OCI-LY1 (cell line): Measurements from ENCODE around the gene ZNF222.

Experiments used
- H2AFZ ChIP-seq: fragments of 200-600 bp; sonication (generic), shearing (Covaris generic); 2 replicates; pipeline ENCODE4 v1.6.0; 2014; ENCODE audit warnings: antibody characterized with exemption, mild to moderate bottlenecking, low read length
- H3F3A ChIP-seq: fragments of 200-600 bp; sonication (generic), shearing (Covaris generic); 2 replicates; pipeline ENCODE4 v1.6.0; 2014; ENCODE audit warnings: mild to moderate bottlenecking, antibody characterized with exemption, low read length, moderate library complexity; ENCODE audit not compliant: insufficient read depth
- H3K27ac ChIP-seq: fragments of 200-600 bp; sonication (generic); 2 replicates; pipeline ENCODE4 v1.5.1; 2014; ENCODE audit warnings: low read length, mixed run types, mild to moderate bottlenecking, low read depth; ENCODE audit not compliant: poor library complexity, severe bottlenecking
- H3K27me3 ChIP-seq: fragments of 200-600 bp; sonication (generic); 2 replicates; pipeline ENCODE4 v1.6.0; 2014; ENCODE audit warnings: antibody characterized with exemption, mild to moderate bottlenecking, low read length, moderate library complexity; ENCODE audit not compliant: insufficient read depth
- H3K36me3 ChIP-seq: fragments of 200-600 bp; sonication (generic); 2 replicates; pipeline ENCODE4 v1.6.1; 2014; ENCODE audit warnings: mild to moderate bottlenecking, antibody characterized with exemption, low read length, moderate library complexity, mixed read lengths; ENCODE audit not compliant: insufficient read depth
- H3K4me1 ChIP-seq: fragments of 200-600 bp; sonication (generic); 2 replicates; pipeline ENCODE4 v1.5.1; 2014; ENCODE audit warnings: mild to moderate bottlenecking, low read length, moderate library complexity; ENCODE audit not compliant: insufficient read depth, severe bottlenecking
- H3K4me2 ChIP-seq: fragments of 200-600 bp; sonication (generic), shearing (Covaris generic); 2 replicates; pipeline ENCODE4 v1.6.1; 2014; ENCODE audit warnings: low read length
- H3K4me3 ChIP-seq: fragments of 200-600 bp; sonication (generic); 2 replicates; pipeline ENCODE4 v1.5.1; 2014; ENCODE audit warnings: low read length, low read depth, mild to moderate bottlenecking, mixed read lengths; ENCODE audit not compliant: poor library complexity, severe bottlenecking
- H3K79me2 ChIP-seq: fragments of 200-600 bp; shearing (Covaris generic); 2 replicates; pipeline ENCODE4 v1.6.1; 2016; ENCODE audit warnings: mixed run types, low read length, mixed read lengths; ENCODE audit not compliant: insufficient read depth
- H3K9ac ChIP-seq: fragments of 200-600 bp; sonication (generic), shearing (Covaris generic); 2 replicates; pipeline ENCODE4 v1.6.1; 2014; ENCODE audit warnings: mild to moderate bottlenecking, low read length, mixed read lengths
- H3K9me2 ChIP-seq: fragments of 200-600 bp; sonication (generic), shearing (Covaris generic); 2 replicates; pipeline ENCODE4 v1.6.1; 2014; ENCODE audit warnings: low read depth, mild to moderate bottlenecking, low read length, mixed read lengths
- H3K9me3 ChIP-seq: fragments of 200-600 bp; shearing (Covaris generic); 2 replicates; pipeline ENCODE4 v1.6.1; 2014; ENCODE audit warnings: low read length, mixed read lengths
- H4K20me1 ChIP-seq: fragments of 200-600 bp; sonication (generic), shearing (Covaris generic); 2 replicates; pipeline ENCODE4 v1.6.0; 2016; ENCODE audit warnings: mild to moderate bottlenecking, low read length; ENCODE audit not compliant: insufficient read depth
- CTCF ChIP-seq: fragments of 200-600 bp; sonication (generic), shearing (Covaris generic); IDR thresholded peaks from 2 replicates; pipeline ENCODE4 v1.5.1; 2017; ENCODE audit warnings: mild to moderate bottlenecking, antibody characterized with exemption, low read length, moderate library complexity, mixed read lengths
- EZH2 ChIP-seq: fragments of 200-600 bp; sonication (generic), shearing (Covaris generic); IDR thresholded peaks from 2 replicates; pipeline ENCODE4 v1.8.0; 2017; ENCODE audit warnings: borderline replicate concordance, mixed run types, mild to moderate bottlenecking, antibody characterized with exemption, low read length, moderate library complexity, mixed read lengths

Gene ZNF222

GRCh38 chr19:44026622-44027021 lies 1.4 kb downstream of the ZNF222 start:
- Histone ChIP-seq H3K79me2 (no peaks in the 10 kb centered on the region), H3K9ac (no peak overlapping the region), H2AFZ (no peak overlapping the region), H3K9me3 (peaks cover 14% of the 10 kb centered on the region), H3K4me1 (peaks cover 12% of the 10 kb centered on the region), H3K4me3 (no peak overlapping the region), H3K27ac (no peak overlapping the region), H3K27me3 (no peaks in the 10 kb centered on the region), H3K4me2 (no peak overlapping the region), H3K36me3 (peaks cover 26% of the 10 kb centered on the region), H3F3A (no peaks in the 10 kb centered on the region), H4K20me1 (no peaks in the 10 kb centered on the region), H3K9me2 (no peaks in the 10 kb centered on the region)
- TF ChIP-seq CTCF = no peak
- TF ChIP-seq EZH2 = no peak

- H3F3A ChIP-seq = no peaks in the 10 kb centered on the region
- H3K79me2 ChIP-seq = no peaks in the 10 kb centered on the region
- no peaks in the 10 kb centered on the region for H3K9me2 ChIP-seq
- H4K20me1 ChIP-seq = no peaks in the 10 kb centered on the region
- H3K27ac ChIP-seq = no peak overlapping the region
- no peak overlapping the region for H3K4me2 ChIP-seq
- peaks cover 36% of the 10 kb centered on the region for H3K36me3 ChIP-seq
- H3K4me1 ChIP-seq = no peaks in the 10 kb centered on the region
- no peak overlapping the region for H3K4me3 ChIP-seq
- peaks cover 14% of the 10 kb centered on the region for H3K9me3 ChIP-seq
- no peak overlapping the region for H2AFZ ChIP-seq
- TF ChIP-seq CTCF (no peak), EZH2 (no peak)
- H3K9ac ChIP-seq = no peak overlapping the region
- no peaks in the 10 kb centered on the region for H3K27me3 ChIP-seq
Measured at GRCh38 chr19:44032001-44032610, 6.9 kb downstream of the ZNF222 start.

- Histone ChIP-seq H3K9me3 (no peaks in the 10 kb centered on the region), H3K4me2 (no peak overlapping the region)
Measured at GRCh38 chr19:44042147-44042546, 17.0 kb downstream of the ZNF222 start.

More at GRCh38 chr19:44042147-44042546, 17.0 kb downstream of the ZNF222 start:
- Histone ChIP-seq H3K4me1 (no peaks in the 10 kb centered on the region), H4K20me1 (no peaks in the 10 kb centered on the region), H3K9me2 (no peaks in the 10 kb centered on the region), H3F3A (no peaks in the 10 kb centered on the region), H3K27me3 (no peaks in the 10 kb centered on the region), H3K36me3 (no peaks in the 10 kb centered on the region), H3K79me2 (no peaks in the 10 kb centered on the region), H3K4me3 (no peak overlapping the region), H2AFZ (no peak overlapping the region), H3K27ac (no peak overlapping the region), H3K9ac (no peak overlapping the region)
- TF ChIP-seq CTCF (no peak), EZH2 (no peak)
